ENCODE measurements around the gene TNS2.

GRCh38 chr12:53011889-53012288 lies 38.0 kb upstream of the TNS2 start:
- TF ChIP-seq, protein P1, sequence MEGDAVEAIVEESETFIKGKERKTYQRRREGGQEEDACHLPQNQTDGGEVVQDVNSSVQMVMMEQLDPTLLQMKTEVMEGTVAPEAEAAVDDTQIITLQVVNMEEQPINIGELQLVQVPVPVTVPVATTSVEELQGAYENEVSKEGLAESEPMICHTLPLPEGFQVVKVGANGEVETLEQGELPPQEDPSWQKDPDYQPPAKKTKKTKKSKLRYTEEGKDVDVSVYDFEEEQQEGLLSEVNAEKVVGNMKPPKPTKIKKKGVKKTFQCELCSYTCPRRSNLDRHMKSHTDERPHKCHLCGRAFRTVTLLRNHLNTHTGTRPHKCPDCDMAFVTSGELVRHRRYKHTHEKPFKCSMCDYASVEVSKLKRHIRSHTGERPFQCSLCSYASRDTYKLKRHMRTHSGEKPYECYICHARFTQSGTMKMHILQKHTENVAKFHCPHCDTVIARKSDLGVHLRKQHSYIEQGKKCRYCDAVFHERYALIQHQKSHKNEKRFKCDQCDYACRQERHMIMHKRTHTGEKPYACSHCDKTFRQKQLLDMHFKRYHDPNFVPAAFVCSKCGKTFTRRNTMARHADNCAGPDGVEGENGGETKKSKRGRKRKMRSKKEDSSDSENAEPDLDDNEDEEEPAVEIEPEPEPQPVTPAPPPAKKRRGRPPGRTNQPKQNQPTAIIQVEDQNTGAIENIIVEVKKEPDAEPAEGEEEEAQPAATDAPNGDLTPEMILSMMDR (IDR thresholded peaks at IDR 0.05; ENCODE audit: insufficient read depth, low read depth, low read length), result no peak
- TF ChIP-seq EZH2 (IDR thresholded peaks at IDR 0.05; ENCODE audit: insufficient read depth, low read length), result no peak

Data from astrocyte (in vitro differentiated cells and primary cell).